GM18870 (cell line): Measurements from ENCODE around the gene RASSF9.
A peak's percentile ranks its signal among the peaks of the same experiment; 100 is the strongest.

ENCODE experiments used
- ATAC-seq: cut with Tn5 transposase; IDR thresholded peaks from one replicate; pipeline ENCODE4 v1.9.1; 2021; ENCODE audit warnings: moderate library complexity; ENCODE audit not compliant: unreplicated experiment

The RASSF9 gene

GRCh38 chr12:85836197-85837090 is at the start of gene RASSF9:
Gene RASSF9 (minus strand): TSS chr12:85836409. CDS start chr12:85836201, 208 bp downstream.
- no peak for ATAC-seq

GRCh38 chr12:85883763-85884162 is 47.6 kb upstream of the RASSF9 start:
- no peak for ATAC-seq

GRCh38 chr12:85877459-85877858 is 41.2 kb upstream of the RASSF9 start:
- ATAC-seq, result no peak

GRCh38 chr12:85874031-85874461 is 37.8 kb upstream of the RASSF9 start, which contains the start of gene NTS:
Gene NTS (plus strand): TSS chr12:85874295. CDS start chr12:85874404, 109 bp downstream.
- peak; percentile 63 for ATAC-seq

GRCh38 chr12:85872497-85873091 is 36.4 kb upstream of the RASSF9 start:
- peak; percentile 84 for ATAC-seq

- peak; percentile 94 for ATAC-seq
Observed at GRCh38 chr12:85866986-85867776, 31.0 kb upstream of the RASSF9 start.

GRCh38 chr12:85865890-85866289 is 29.7 kb upstream of the RASSF9 start:
- no peak for ATAC-seq

- ATAC-seq, result no peak
Observed at GRCh38 chr12:85856966-85857365, 20.8 kb upstream of the RASSF9 start.

GRCh38 chr12:85855305-85855704 is 19.1 kb upstream of the RASSF9 start:
- ATAC-seq, result no peak

GRCh38 chr12:85849344-85849743 is 13.1 kb upstream of the RASSF9 start:
- ATAC-seq, result no peak

GRCh38 chr12:85843606-85844310 is 7.5 kb upstream of the RASSF9 start:
- ATAC-seq, result no peak

GRCh38 chr12:85835426-85836196 is 598 bp downstream of the RASSF9 start:
- no peak for ATAC-seq

GRCh38 chr12:85834378-85834777 is 1.8 kb downstream of the RASSF9 start:
- no peak for ATAC-seq

GRCh38 chr12:85833579-85833978 is 2.6 kb downstream of the RASSF9 start:
- no peak for ATAC-seq

- no peak for ATAC-seq
Observed at GRCh38 chr12:85831327-85831990, 4.8 kb downstream of the RASSF9 start.

GRCh38 chr12:85829391-85829790 is 6.8 kb downstream of the RASSF9 start:
- ATAC-seq, result no peak

- no peak for ATAC-seq
Observed at GRCh38 chr12:85828576-85828975, 7.6 kb downstream of the RASSF9 start.

- ATAC-seq, result no peak
Observed at GRCh38 chr12:85825746-85826145, 10.5 kb downstream of the RASSF9 start.

- no peak for ATAC-seq
Observed at GRCh38 chr12:85823436-85824180, 12.6 kb downstream of the RASSF9 start.
